HG03280 (cell line): ENCODE results near the gene HSD17B14.
A peak's percentile ranks its signal among the peaks of the same experiment; 100 is the strongest.

ENCODE experiments used
- ATAC-seq: cut with Tn5 transposase; IDR thresholded peaks from one replicate; pipeline ENCODE4 v1.9.1; 2021; ENCODE audit warnings: mild to moderate bottlenecking, moderate library complexity; ENCODE audit not compliant: unreplicated experiment

Gene HSD17B14

GRCh38 chr19:48830965-48831364, 5.3 kb downstream of the HSD17B14 start:
- no peak for ATAC-seq

- no peak for ATAC-seq
Observed at GRCh38 chr19:48830088-48830487, 6.2 kb downstream of the HSD17B14 start.

DNA sequence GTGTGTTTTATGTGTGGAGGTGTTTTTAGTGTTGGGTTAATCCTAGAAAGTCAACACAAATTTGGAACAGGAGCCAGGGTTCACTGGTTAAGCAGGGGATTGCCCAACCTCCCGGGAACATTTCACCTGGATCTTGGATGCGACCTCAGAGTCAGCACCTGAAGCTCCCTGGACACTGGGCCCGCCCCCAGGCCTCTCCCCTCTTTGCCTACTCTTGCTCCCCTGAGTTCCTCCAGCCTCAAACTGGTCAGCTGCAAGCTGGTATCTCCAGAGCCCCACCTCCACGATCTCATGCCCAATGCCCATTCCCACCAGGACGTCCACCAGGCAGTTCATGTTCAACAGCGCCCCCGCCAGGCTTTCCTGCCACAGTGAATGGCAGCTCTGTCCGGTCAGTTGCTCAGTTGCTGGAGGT, 9.7 kb downstream of the HSD17B14 start:
- ATAC-seq = no peak

- no peak for ATAC-seq
Observed at GRCh38 chr19:48822514-48822913, 13.8 kb downstream of the HSD17B14 start.

DNA sequence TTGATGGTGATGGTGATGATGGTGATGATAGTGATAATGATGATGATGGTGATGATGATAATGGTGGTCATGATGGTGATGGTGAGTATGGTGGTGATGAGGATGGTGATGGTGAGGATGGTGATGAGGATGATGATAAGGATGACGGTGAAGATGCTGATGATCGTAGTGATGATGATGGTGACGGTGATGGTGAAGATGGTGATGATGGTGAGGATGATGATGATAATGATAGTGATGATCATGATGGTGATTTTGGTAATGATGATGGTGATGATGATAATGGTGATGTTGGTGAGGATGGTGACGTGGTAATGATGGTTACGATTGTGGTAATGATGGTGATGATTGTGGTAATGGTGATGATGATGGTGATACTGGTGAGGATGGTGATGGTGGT, 14.7 kb downstream of the HSD17B14 start:
- no peak for ATAC-seq

DNA sequence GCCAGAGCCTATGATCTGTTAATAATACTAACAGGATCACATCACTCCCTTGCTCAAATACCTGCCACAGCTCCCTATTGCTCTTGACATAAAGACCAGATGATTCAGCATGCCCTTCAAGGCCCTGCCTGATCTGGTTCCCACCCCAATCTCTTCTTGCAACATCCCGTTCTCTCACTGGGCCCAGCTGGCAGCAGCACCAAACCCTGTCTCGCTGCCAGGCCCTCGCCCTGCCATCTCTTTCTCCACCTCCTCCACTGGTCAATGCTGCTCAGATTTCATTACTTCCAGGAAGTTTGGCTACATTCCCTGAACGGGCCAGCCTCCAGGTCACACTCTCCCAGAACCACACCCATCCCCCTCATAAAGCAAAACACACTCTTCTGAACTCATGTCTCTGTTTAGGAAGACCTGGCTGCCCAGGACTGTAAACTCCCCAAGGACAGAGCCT, 16.9 kb downstream of the HSD17B14 start:
- ATAC-seq = no peak

- no peak for ATAC-seq
Observed at GRCh38 chr19:48818234-48818820, 18.0 kb downstream of the HSD17B14 start.

GRCh38 chr19:48817585-48818124, 18.6 kb downstream of the HSD17B14 start:
- ATAC-seq = no peak

GRCh38 chr19:48815870-48816501, 20.3 kb downstream of the HSD17B14 start:
- no peak for ATAC-seq

- ATAC-seq = no peak
Observed at GRCh38 chr19:48814895-48815294, 21.4 kb downstream of the HSD17B14 start.

DNA sequence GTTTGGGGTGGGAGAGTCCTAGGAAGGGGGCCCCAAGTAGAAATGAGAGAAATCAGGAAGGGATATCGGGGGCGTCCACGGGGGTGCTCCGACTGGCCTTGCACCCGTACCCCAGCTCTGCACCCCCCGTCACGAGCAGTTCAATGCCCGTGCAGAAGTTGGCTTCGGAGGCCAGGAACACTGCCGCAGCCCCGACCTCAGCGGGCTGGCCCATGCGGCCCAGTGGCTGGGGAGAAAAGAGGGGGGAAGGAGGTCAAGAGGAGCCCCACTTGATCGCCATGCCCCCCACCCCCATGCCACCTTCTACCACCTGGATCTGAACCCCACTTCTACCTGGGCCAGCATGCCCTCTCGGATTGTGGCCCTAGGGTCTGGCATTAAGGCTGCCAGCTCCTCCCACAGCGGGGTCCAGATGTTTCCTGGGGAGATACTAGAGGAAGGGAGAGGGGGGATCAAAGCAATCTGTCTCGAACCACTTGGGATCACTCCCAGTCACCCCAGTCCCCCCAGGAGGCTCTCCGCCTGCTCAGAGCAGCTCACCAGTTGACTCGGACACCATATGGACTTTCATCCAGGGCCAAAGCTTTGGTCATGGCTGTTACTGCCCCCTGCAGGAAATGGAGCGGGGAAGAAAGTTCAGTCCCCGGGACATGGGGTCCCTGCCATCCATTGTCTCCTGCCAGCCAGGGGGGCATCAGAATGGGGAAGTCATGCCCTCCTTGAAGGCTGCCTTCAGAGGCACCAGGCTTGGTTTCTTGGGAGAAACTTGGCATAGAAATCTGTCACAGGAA, 23.0 kb downstream of the HSD17B14 start:
- no peak for ATAC-seq

DNA sequence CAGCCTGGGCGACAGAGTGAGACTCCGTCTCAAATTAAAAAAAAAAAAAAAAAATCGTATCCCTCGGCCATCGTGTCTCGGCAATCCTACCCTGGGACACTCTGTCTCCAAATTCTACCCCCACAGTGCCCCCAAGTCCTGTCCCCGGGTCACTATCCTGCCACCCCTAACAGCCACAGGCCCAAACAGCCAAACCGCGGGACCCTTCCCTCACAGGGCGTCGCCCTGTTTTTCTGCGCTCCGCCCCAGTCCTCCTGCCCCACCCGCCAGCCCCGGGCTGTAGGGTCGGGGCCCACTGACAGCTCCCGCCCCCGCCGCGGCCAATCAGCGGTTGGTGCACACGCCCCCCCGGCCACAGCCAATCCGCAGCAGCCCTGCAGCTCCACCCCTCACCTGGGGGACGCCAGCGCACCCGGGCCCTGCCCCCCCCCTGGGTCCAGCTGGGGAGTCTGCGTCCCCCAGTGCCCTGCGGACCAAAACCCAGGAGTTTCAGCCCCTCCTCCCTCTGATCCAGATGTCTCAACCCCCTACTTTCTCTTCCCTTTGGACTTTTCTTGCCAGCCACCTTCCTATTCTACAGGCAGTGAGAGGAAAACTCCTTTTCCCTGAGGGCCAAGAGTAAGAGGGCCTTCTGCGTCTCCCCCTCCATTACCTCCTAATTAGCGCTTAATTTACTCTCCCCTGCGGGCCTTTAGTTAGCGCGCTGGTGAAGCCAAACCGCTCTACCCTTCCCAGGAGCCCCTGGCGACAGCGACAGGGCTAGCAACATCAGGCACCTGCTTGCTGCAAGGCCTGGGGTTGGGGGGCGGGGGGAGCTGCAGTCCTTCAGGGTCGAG, 24.0 kb downstream of the HSD17B14 start:
- ATAC-seq = peak; percentile 58

DNA sequence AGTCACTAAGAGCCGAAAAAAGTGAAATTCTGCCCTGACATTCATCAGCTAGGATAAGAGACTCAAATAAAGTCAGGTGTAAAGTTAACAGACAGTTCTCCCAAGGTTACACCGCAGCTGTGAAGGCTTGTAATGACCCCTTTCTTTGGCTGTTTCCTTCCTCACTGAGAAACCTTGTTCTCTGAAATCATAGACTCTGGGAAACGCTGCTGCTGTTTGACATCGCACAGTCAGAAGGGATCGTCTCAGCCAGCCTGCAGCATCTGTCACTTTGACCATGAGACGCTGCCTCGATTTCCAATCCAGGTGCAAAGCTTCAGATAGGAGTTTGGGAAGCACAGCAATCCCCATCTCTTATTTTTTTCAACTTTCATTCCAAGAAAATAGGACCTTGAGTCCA, 26.1 kb downstream of the HSD17B14 start:
- ATAC-seq = no peak

- ATAC-seq = no peak
Observed at GRCh38 chr19:48807590-48808308, 28.5 kb downstream of the HSD17B14 start.

DNA sequence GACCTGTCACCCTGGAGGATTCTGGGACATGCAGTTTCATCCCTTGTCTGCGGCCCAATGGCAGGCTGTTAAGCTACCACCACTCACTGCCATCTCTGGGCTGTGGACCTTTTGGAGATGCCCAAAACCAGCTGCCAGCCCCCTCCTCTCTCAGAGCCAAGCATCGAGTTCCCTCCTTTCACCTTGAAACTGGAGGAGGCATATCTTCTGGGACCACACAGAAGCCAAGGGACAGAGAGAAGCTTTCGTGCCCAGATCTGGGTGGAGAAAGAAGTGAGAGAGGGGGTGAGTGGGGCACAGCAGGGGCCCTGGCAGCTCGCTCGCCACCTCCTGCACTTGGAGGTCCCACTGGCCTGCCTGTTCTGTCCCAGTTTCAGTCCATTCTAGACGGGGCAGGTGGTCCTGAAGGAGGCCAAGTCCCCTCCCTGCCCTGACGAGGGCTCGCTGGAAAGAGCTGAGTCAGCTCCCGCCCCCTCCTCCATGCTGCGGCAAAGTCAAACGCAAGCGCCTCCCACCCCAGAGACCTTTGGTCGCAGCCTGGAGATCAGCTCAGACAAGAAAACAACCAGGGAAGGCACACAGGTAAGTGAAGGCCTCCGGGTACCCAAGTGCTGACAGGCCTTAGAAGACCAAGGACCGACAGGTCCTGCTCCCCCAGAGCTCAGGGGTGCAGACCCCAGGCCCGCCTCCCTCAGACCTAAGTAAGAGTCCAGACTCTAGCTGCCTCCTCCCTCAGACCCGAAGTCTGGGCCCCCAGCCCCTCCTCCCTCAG, 29.3 kb downstream of the HSD17B14 start:
- ATAC-seq = no peak

GRCh38 chr19:48806518-48806817, 29.8 kb downstream of the HSD17B14 start:
- ATAC-seq = no peak

DNA sequence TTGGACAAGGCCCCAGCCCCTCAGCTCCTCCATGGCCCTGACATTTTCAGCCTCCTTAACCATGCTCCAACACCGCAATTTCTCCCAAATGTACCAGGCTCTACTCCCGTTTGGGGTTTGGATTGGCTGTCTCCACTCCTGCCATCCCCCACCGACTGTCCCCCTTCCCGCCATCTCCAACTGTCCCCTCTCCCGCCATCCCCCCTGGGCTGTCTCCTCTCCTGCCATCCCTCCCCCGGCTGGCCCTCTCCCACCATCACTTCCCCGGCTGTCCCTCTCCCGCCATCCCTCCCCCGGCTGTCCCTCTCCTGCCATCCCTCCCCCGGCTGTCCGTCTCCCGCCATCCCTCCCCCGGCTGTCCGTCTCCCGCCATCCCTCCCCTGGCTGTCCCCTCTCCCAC, 30.8 kb downstream of the HSD17B14 start:
- no peak for ATAC-seq

DNA sequence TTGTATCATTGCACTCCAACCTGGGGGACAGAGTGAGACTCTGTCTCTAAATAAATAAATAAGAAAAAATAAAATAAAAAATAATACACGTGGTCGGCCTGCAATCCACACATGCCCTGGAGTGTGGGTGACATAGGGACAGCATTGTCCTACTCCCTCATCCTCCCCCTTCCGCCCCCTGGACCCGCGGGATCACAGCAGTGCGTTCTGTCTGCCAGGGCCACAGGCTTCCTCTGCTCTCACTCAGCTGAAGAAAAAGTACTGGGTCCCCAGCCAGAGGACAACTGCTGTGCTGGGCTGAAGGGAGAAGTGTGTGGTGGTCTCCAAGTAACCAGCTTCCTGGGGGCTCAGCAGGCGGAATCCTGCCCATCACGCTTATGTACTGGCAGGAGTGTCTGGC, 31.8 kb downstream of the HSD17B14 start:
- no peak for ATAC-seq

DNA sequence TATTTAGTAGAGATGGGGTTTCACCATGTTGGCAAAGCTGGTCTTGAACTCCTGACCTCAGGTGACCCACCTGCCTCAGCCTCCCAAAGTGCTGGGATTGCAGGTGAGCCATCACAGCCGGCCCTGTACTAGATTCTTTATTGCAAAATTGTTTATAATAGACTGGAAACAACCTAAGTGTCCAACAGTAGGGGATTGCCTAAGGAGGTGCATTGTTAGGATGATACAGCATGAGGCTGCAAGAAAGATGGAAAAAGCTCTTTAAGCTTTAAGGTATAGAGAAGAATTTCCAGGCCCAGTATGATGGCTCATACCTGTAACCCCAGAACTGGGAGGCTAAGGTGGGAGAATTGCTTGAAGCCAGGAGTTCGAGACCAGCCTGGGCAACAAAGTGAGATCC, 33.7 kb downstream of the HSD17B14 start:
- ATAC-seq = no peak
